H7 (cell line): ENCODE results near the gene PLCG2. TPM values are rescaled to one million over a fixed set of nuclear protein-coding genes. Genes with fewer than 3 reads are reported as not detected.
A peak's percentile ranks its signal among the peaks of the same experiment; 100 is the strongest.

ENCODE experiments used
- DNase-seq: peaks from one replicate; pipeline ENCODE4 v3.0.0; 2012
- H3K27me3 ChIP-seq: 2 replicates; pipeline ENCODE4 v1.6.0; 2011; ENCODE audit warnings: mild to moderate bottlenecking, low read length; ENCODE audit not compliant: control insufficient read depth, insufficient read depth
- H3K36me3 ChIP-seq: replicated peaks from 2 replicates; pipeline ENCODE4 v1.5.1; 2011; ENCODE audit warnings: low read length; ENCODE audit not compliant: control insufficient read depth, insufficient read depth
- H3K4me3 ChIP-seq: 2 replicates; pipeline ENCODE4 v1.5.1; 2011; ENCODE audit warnings: low read depth, mild to moderate bottlenecking, control low read depth, low read length, moderate library complexity; ENCODE audit not compliant: insufficient read depth
- total RNA-seq: library from RNA; depleted of rRNA; stranded (reverse); fragments of >200 nt; shearing (Covaris generic); gene quantifications from 2 replicates; pipeline ENCODE4 v1.2.3, GENCODE V29; 2014

The PLCG2 gene
- total RNA-seq, 1 experiment from 2014 or later = 2.7 TPM

DNA sequence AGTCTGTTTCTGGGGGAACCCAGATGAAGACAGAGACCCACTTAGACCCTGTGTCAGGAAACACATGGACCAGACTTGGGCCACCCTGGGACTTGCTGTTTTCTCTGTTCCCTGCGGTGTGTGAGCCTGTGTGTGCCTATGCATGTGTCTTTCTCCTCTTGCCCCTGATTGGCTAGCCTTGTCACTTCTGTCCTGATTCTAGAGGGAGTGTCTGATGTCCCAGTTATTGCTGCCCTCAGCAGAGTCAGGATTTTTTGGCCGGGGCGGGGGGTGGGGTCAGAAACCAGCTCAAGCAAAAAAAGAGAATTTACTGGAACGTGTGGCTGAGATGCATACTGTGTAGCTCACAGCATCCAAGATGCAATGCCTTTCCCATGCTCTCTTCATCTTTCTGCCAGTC, 30.5 kb downstream of the PLCG2 start:
- Histone ChIP-seq H3K27me3 (no peaks in the 10 kb centered on the region), H3K36me3 (no peaks in the 10 kb centered on the region), H3K4me3 (no peak overlapping the region)
- no peak for DNase-seq

DNA sequence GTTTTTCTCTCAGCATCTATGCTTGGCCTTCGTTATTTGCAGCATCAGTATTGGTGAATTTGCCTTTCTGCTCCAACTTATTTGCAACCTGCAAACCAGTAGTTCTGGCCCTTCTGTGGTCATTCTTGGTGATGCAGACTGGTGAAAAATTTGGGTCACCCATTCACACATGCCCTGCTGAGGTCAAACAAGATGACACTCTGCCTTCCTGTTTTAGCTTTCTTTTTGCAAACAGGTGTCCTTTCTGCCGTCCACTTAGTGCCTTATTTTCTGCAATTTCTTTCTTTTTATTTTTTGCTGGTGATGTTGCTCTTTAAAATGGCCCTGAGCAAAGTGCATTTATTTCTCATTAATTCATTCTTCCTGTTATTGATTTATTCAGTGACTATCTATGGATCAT, 31.3 kb downstream of the PLCG2 start:
- no peaks in the 10 kb centered on the region for H3K27me3 ChIP-seq
- no peak for DNase-seq
- H3K4me3 ChIP-seq = no peak overlapping the region
- no peaks in the 10 kb centered on the region for H3K36me3 ChIP-seq

DNA sequence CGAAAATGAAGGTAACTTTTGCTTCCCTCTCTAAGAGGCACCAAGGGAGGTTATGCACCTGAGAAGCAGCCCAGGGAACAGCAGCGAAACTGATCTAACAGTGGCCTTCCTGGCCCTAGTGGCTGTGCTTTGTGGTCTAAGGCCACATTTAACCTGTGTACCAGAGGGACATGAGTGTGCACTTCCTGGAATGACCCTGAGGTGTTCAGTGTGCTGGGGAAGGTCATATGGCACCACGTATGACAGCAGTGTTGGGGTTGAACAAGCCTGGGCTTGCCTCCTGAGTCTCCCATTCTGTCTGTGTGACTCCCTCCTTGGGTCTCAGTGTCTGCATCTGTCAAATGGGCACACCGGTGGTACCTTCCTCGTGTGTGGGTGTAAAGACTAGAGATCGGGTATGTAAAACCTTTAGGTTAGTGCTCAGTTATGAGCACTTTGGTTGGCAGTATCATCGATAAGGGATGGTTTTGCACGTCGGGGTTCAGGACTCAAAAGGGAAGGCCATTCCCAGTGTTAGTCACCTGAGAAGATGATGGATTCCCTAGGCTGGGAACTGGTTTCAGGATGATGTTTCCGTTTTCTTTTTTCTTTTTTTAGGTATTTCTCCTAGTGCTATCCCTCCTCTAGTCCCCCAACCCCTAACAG, 31.9 kb downstream of the PLCG2 start:
- no peak for DNase-seq

GRCh38 chr16:81813648-81814047, 34.6 kb downstream of the PLCG2 start:
- Histone ChIP-seq H3K27me3 (no peaks in the 10 kb centered on the region), H3K4me3 (no peak overlapping the region), H3K36me3 (no peaks in the 10 kb centered on the region)
- no peak for DNase-seq

More for the DNA sequence above, 31.9 kb downstream of the PLCG2 start:
- H3K27me3 ChIP-seq = no peaks in the 10 kb centered on the region
- no peaks in the 10 kb centered on the region for H3K36me3 ChIP-seq
- H3K4me3 ChIP-seq = no peak overlapping the region

DNA sequence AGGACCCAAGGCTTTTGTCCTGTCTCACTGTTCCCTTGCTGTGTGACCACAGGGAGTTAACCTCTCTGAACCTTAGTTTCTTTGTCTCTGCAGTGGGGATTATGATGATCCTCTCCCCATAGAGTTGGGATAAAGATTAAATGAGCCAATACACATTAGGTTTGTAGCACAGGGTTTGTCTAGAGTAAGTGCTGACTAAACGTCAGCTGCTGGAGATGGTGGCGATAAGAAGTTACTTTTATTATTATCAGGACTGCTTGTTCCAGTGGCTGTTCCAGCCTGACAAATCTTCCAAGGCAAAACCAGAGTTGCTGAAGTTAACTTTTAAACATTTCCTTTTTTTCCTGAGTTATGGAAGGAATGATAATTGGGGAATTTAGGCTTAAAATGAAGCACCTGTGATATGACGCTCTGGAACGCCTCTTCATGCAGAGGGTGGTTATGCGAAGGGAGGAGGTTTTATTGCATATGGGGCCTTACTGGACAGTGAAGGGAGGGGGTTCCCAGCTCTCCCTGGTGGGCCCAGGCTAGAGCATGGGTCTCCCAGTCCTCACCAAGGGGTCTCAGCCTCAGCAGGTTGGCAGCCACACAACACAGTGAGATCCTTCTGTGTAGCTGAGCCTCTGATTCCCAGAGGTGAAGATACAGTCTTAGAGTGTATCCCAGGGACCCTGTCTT, 35.8 kb downstream of the PLCG2 start:
- no peaks in the 10 kb centered on the region for H3K36me3 ChIP-seq
- H3K27me3 ChIP-seq = no peaks in the 10 kb centered on the region
- no peak overlapping the region for H3K4me3 ChIP-seq
- no peak for DNase-seq

- H3K27me3 ChIP-seq = no peaks in the 10 kb centered on the region
- no peaks in the 10 kb centered on the region for H3K36me3 ChIP-seq
- peak; percentile 42 for DNase-seq
- H3K4me3 ChIP-seq = no peak overlapping the region
Observed at GRCh38 chr16:81815429-81815766, 36.3 kb downstream of the PLCG2 start.

DNA sequence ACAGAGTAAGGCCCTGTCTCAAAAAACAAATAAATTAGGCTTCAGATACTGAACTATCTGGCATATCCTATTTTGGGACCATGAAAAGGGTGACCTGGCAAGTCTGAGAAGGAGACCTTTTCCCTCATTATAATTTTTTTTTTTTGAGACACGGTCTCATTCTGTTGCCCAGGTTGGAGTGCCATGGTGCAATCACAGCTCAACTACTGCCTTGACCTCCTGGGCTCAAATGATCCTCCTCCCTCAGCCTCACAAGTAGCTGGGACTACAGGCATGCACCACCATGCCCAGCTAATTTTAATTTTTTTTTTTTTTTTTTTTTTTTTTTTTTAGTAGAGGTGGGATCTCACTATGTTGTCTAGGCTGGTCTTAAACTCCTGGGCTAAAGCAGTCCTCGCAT, 37.3 kb downstream of the PLCG2 start:
- Histone ChIP-seq H3K27me3 (no peaks in the 10 kb centered on the region), H3K4me3 (no peak overlapping the region), H3K36me3 (no peaks in the 10 kb centered on the region)
- DNase-seq = no peak

GRCh38 chr16:81816793-81817210, 37.7 kb downstream of the PLCG2 start:
- H3K27me3 ChIP-seq = no peaks in the 10 kb centered on the region
- no peak for DNase-seq

GRCh38 chr16:81817296-81817695, 38.2 kb downstream of the PLCG2 start:
- Histone ChIP-seq H3K4me3 (no peak overlapping the region), H3K27me3 (no peaks in the 10 kb centered on the region), H3K36me3 (no peaks in the 10 kb centered on the region)
- no peak for DNase-seq

More at GRCh38 chr16:81816793-81817210, 37.7 kb downstream of the PLCG2 start:
- H3K4me3 ChIP-seq = no peak overlapping the region
- no peaks in the 10 kb centered on the region for H3K36me3 ChIP-seq

GRCh38 chr16:81817789-81818567, 38.9 kb downstream of the PLCG2 start:
- H3K36me3 ChIP-seq = no peaks in the 10 kb centered on the region
- no peak overlapping the region for H3K4me3 ChIP-seq
- no peaks in the 10 kb centered on the region for H3K27me3 ChIP-seq
- no peak for DNase-seq

DNA sequence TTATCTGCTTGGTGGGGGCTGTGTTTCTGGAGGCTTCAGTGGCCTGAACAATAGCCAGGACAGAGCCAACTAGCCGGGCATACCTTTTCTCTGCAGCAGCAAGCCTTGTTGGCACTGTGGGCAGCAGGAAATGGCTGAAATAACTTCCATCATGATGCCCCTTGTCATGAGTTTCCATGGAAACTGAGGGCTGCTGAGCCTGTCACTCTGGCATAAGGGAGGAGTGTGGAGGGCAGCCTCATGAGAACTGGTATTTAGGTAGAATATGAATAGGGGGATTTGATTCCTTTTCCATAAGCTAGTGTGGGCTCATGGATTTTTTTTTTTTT, 39.4 kb downstream of the PLCG2 start:
- no peak overlapping the region for H3K4me3 ChIP-seq
- no peaks in the 10 kb centered on the region for H3K27me3 ChIP-seq
- no peak for DNase-seq
- no peaks in the 10 kb centered on the region for H3K36me3 ChIP-seq

GRCh38 chr16:81818905-81819304, 39.8 kb downstream of the PLCG2 start:
- H3K27me3 ChIP-seq = no peaks in the 10 kb centered on the region
- DNase-seq = no peak
- no peaks in the 10 kb centered on the region for H3K36me3 ChIP-seq
- H3K4me3 ChIP-seq = no peak overlapping the region

DNA sequence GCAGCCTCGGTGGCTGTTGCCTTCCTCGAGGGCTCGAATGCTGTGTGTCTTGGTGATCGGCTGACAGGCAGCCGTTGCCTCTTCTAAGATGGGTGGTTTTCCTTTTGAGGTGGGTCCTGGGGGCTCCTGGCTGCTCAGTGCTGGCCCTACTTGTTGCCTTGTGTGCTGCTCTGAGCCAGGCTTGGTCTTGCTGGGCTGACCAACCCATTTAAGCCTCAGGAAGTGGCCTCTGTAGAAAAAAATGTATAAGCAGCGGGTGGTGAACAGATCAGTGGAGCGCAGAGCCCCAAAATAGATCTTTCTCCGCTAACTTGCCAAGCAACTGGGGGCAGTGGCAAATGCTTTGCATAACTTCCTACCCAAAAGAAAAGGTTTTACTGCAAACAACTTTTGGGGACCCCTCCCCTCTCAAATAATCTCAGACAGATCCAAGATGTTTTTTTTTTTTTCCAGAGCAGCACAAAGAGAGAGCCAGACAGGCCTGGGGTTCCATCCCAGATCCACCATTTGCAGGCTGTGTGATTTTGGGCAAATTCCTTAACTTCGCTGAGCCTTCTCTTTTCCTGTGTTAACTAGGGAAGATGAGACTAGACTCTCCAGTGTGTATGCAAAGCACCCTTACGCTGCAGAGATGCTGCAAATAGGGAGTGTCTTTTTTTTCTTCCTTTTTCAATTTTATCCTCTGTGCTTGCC, 42.5 kb downstream of the PLCG2 start:
- Histone ChIP-seq H3K4me3 (no peak overlapping the region), H3K27me3 (no peaks in the 10 kb centered on the region), H3K36me3 (no peaks in the 10 kb centered on the region)
- peak; percentile 35 for DNase-seq

GRCh38 chr16:81823111-81823510, 44.0 kb downstream of the PLCG2 start:
- peak; percentile 36 for DNase-seq
- no peaks in the 10 kb centered on the region for H3K36me3 ChIP-seq
- no peaks in the 10 kb centered on the region for H3K27me3 ChIP-seq
- no peak overlapping the region for H3K4me3 ChIP-seq

DNA sequence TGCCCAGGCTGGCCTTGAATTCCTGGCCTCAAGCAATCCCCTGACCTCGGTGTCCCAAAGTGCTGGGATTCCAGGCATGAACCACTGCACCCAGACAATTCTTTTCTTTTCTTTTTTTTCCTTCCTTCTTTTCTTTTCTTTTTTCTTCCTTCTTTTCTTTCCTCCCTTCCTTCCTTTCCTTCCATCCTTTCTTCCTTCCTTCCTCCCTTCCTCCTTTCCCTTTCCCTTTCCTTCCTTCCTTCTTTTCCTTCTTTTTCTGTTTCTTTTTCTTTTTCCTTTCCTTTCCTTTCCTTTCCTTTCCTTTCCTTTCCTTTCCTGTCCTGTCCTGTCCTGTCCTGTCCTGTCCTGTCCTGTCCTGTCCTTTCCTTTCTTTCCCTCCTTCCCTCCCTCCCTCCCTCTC, 44.6 kb downstream of the PLCG2 start:
- no peak for DNase-seq
- no peaks in the 10 kb centered on the region for H3K27me3 ChIP-seq
- H3K36me3 ChIP-seq = no peaks in the 10 kb centered on the region
- no peak overlapping the region for H3K4me3 ChIP-seq
